ENCODE results near the gene CEP44. TPM values are rescaled to one million over a fixed set of nuclear protein-coding genes. Genes with fewer than 3 reads are reported as not detected.

CEP44 gene
- total and polyA plus RNA-seq, 10 of the 15 experiments (the other 5 are each of a cell fraction or from before 2014, with no cell fraction given), result 7.6 to 19.8 (median 14.2) TPM

GRCh38 chr4:174340714-174341113 lies 57.0 kb downstream of the CEP44 start (continued):
- TF ChIP-seq BACH1 (IDR thresholded peaks at IDR 0.05; ENCODE audit: borderline replicate concordance) (no peak), MTA3 (IDR thresholded peaks at IDR 0.05; ENCODE audit: borderline replicate concordance, low read length) (no peak), E2F4 (IDR thresholded peaks at IDR 0.05; ENCODE audit: low read depth, low read length) (no peak), SMARCA5 (IDR thresholded peaks at IDR 0.05) (no peak)

- TF ChIP-seq PBX3 (IDR thresholded peaks at IDR 0.05; ENCODE audit: insufficient replicate concordance, low read depth, low read length) (no peak), REST (IDR thresholded peaks at IDR 0.05; ENCODE audit: low read depth, low read length) (no peak), RAD51 (IDR thresholded peaks at IDR 0.05) (no peak)
- no TSS peak for BruUV-seq (replicated peaks)
- in situ Hi-C loops (cut with MboI) (no loop called here), intact Hi-C loops (cut with micrococcal nuclease; ENCODE audit: unreplicated experiment) (no loop called here)
- WGBS (ENCODE audit: insufficient coverage, insufficient replicate concordance, low lambda C conversion rate, missing lambda C conversion rate), result 73% methylated on average over 1 of the region's 1 CpG
- ATAC-seq (no peak), FAIRE-seq (no peak), DNase-seq (ENCODE audit: low read depth, low spot score) (no peak)
- no peak overlapping the region for H3K9ac ChIP-seq (ENCODE audit: control insufficient read depth, insufficient read depth, low read length)
- no peak overlapping the region for H3K4me3 ChIP-seq
- H3K27me3 ChIP-seq (replicated peaks in 1 of 2; ENCODE audit: control insufficient read depth in 2 of 2, insufficient read depth in 2 of 2, low read length in 1 of 2), result no peaks in the 10 kb centered on the region
- H3K79me2 ChIP-seq (ENCODE audit: control insufficient read depth, insufficient read depth, low read length), result no peaks in the 10 kb centered on the region
- SMC1A ChIA-PET (ENCODE audit: uncharacterized antibody, unreplicated experiment), result no interaction called here
- POLR2A ChIA-PET, result no interaction called here
- H4K20me1 ChIP-seq (ENCODE audit: control insufficient read depth, insufficient read depth), result no peaks in the 10 kb centered on the region
- H3K27ac ChIP-seq (ENCODE audit: control insufficient read depth, insufficient read depth), result no peak overlapping the region
- CTCF ChIA-PET, result no interaction called here
- no peaks in the 10 kb centered on the region for H3K4me1 ChIP-seq (ENCODE audit: control insufficient read depth, insufficient read depth, low read length)
- H3K36me3 ChIP-seq (ENCODE audit: control insufficient read depth in 2 of 2, insufficient read depth in 2 of 2, low read length in 1 of 2), result no peaks in the 10 kb centered on the region
- no peak overlapping the region for H2AFZ ChIP-seq (ENCODE audit: control insufficient read depth, low read depth, low read length)
- no peak overlapping the region for H3K4me2 ChIP-seq (ENCODE audit: control insufficient read depth, insufficient read depth)
- no peaks in the 10 kb centered on the region; the same call in 2 of the 3 replicates for H3K9me3 ChIP-seq (replicated peaks; ENCODE audit: control insufficient read depth, insufficient read depth, low read length)
- RAD21 ChIA-PET (ENCODE audit: unreplicated experiment), result no interaction called here
Measured at GRCh38 chr4:174349156-174349555, 65.4 kb downstream of the CEP44 start.
